Neural cell (in vitro differentiated cells): ENCODE results near the gene ZNF783. TPM values are rescaled to one million over a fixed set of nuclear protein-coding genes. Genes with fewer than 3 reads are reported as not detected.

Experiments used
- H2AFZ ChIP-seq: fragments of 200-600, 300-800 bp; sonication (generic), shearing (Covaris generic); 2 replicates; pipeline ENCODE4 v1.6.0; 2014; ENCODE audit warnings: low read depth, mild to moderate bottlenecking, antibody characterized with exemption, low read length, moderate library complexity
- H3F3A ChIP-seq: fragments of 200-600 bp; shearing (Covaris generic); 2 replicates; pipeline ENCODE4 v1.6.1; 2016; ENCODE audit warnings: mild to moderate bottlenecking, moderate library complexity, mixed read lengths, antibody characterized with exemption, low read length; ENCODE audit not compliant: insufficient read depth, poor library complexity, severe bottlenecking
- H3K27ac ChIP-seq: fragments of 200-600, 300-800 bp; sonication (generic), shearing (Covaris generic); 2 replicates; pipeline ENCODE4 v1.5.1; 2014; ENCODE audit warnings: mild to moderate bottlenecking, low read length, moderate library complexity
- H3K27me3 ChIP-seq: fragments of 300-800, 200-600 bp; sonication (generic), shearing (Covaris generic); 2 replicates; pipeline ENCODE4 v1.6.0; 2014; ENCODE audit warnings: mild to moderate bottlenecking, low read depth, low read length, moderate library complexity; ENCODE audit not compliant: insufficient read depth
- H3K36me3 ChIP-seq: fragments of 300-800, 200-600 bp; sonication (generic), shearing (Covaris generic); 2 replicates; pipeline ENCODE4 v1.5.1; 2014; ENCODE audit warnings: mild to moderate bottlenecking, antibody characterized with exemption, low read length, moderate library complexity; ENCODE audit not compliant: insufficient read depth
- H3K4me2 ChIP-seq: fragments of 300-800, 200-600 bp; sonication (generic), shearing (Covaris generic); 2 replicates; pipeline ENCODE4 v1.6.0; 2014; ENCODE audit warnings: mild to moderate bottlenecking, low read length
- H3K4me3 ChIP-seq: fragments of 300-800, 200-600 bp; sonication (generic), shearing (Covaris generic); 2 replicates; pipeline ENCODE4 v1.5.1; 2014; ENCODE audit warnings: mild to moderate bottlenecking, low read length, moderate library complexity
- H3K79me2 ChIP-seq: fragments of 200-600 bp; shearing (Covaris generic); replicated peaks from 2 replicates; pipeline ENCODE4 v1.6.0; 2014; ENCODE audit warnings: mild to moderate bottlenecking, low read length, moderate library complexity; ENCODE audit not compliant: insufficient read depth
- H3K9ac ChIP-seq: fragments of 300-800, 200-600 bp; sonication (generic), shearing (Covaris generic); 2 replicates; pipeline ENCODE4 v1.6.1; 2016; ENCODE audit warnings: mild to moderate bottlenecking, low read length, mixed read lengths
- H3K9me2 ChIP-seq: fragments of 200-600 bp; shearing (Covaris generic); 2 replicates; pipeline ENCODE4 v1.6.1; 2016; ENCODE audit warnings: mild to moderate bottlenecking, low read length, mixed read lengths; ENCODE audit not compliant: insufficient read depth
- H3K9me3 ChIP-seq: fragments of 200-600, 300-800 bp; sonication (generic), shearing (Covaris generic); 2 replicates; pipeline ENCODE4 v1.6.1; 2016; ENCODE audit warnings: mild to moderate bottlenecking, mixed run types, low read length, moderate library complexity, mixed read lengths
- H4K20me1 ChIP-seq: fragments of 200-600 bp; shearing (Covaris generic); 2 replicates; pipeline ENCODE4 v1.6.1; 2016; ENCODE audit warnings: mild to moderate bottlenecking, mixed run types; ENCODE audit not compliant: insufficient read depth
- EP300 ChIP-seq: fragments of 450-650 bp; conservative IDR thresholded peaks from 2 replicates; pipeline ENCODE4 v1.6.1; 2014; ENCODE audit warnings: antibody characterized with exemption, mild to moderate bottlenecking, moderate library complexity; ENCODE audit not compliant: poor library complexity, severe bottlenecking
- EZH2 ChIP-seq: fragments of 200-600, 300-800 bp; shearing (Covaris generic), sonication (generic); IDR thresholded peaks from 2 replicates; pipeline ENCODE4 v1.6.1; 2014; ENCODE audit warnings: antibody characterized with exemption, low read length, borderline replicate concordance, mild to moderate bottlenecking; ENCODE audit not compliant: insufficient read depth, poor library complexity, severe bottlenecking
- MXI1 ChIP-seq: fragments of 450-650 bp; conservative IDR thresholded peaks from 2 replicates; pipeline ENCODE4 v1.6.1; 2014; ENCODE audit warnings: antibody characterized with exemption, mild to moderate bottlenecking; ENCODE audit not compliant: poor library complexity, severe bottlenecking
- POLR2AphosphoS5 ChIP-seq: IDR thresholded peaks from 2 replicates; pipeline ENCODE4 v1.6.1; 2012
- RAD21 ChIP-seq: fragments of 450-650 bp; conservative IDR thresholded peaks from 2 replicates; pipeline ENCODE4 v1.6.1; 2014; ENCODE audit warnings: antibody characterized with exemption, mild to moderate bottlenecking, moderate library complexity
- SMC3 ChIP-seq: fragments of 450-650 bp; conservative IDR thresholded peaks from 2 replicates; pipeline ENCODE4 v1.6.1; 2014; ENCODE audit warnings: antibody characterized with exemption, mild to moderate bottlenecking, moderate library complexity; ENCODE audit not compliant: poor library complexity
- TAF1 ChIP-seq: IDR thresholded peaks from 2 replicates; pipeline ENCODE4 v1.6.1; 2012; ENCODE audit warnings: low read depth
- polyA minus RNA-seq: library from RNA; depleted of rRNA, polyadenylated mRNA; stranded (reverse); fragments of >200 nt; gene quantifications from 2 replicates; pipeline ENCODE4 v1.2.3, GENCODE V29; 2014
- polyA plus RNA-seq: library from polyadenylated mRNA; depleted of rRNA; stranded (reverse); fragments of >200 nt; gene quantifications from 2 replicates; pipeline ENCODE4 v1.2.3, GENCODE V29; 2014
- TF ChIP-seq, protein P1 (sequence below): fragments of 450-650 bp; IDR thresholded peaks from 2 replicates; pipeline ENCODE4 v1.5.1; 2014; ENCODE audit warnings: antibody characterized with exemption, mild to moderate bottlenecking, moderate library complexity; ENCODE audit not compliant: poor library complexity, severe bottlenecking
- TF ChIP-seq, protein P2 (sequence below): IDR thresholded peaks from 2 replicates; pipeline ENCODE4 v1.6.1; 2012; ENCODE audit warnings: borderline replicate concordance

Gene ZNF783
- polyA plus RNA-seq, result 23.9 and 28.6 TPM in 2 replicates
- polyA minus RNA-seq, result 18.0 and 18.5 TPM in 2 replicates

DNA sequence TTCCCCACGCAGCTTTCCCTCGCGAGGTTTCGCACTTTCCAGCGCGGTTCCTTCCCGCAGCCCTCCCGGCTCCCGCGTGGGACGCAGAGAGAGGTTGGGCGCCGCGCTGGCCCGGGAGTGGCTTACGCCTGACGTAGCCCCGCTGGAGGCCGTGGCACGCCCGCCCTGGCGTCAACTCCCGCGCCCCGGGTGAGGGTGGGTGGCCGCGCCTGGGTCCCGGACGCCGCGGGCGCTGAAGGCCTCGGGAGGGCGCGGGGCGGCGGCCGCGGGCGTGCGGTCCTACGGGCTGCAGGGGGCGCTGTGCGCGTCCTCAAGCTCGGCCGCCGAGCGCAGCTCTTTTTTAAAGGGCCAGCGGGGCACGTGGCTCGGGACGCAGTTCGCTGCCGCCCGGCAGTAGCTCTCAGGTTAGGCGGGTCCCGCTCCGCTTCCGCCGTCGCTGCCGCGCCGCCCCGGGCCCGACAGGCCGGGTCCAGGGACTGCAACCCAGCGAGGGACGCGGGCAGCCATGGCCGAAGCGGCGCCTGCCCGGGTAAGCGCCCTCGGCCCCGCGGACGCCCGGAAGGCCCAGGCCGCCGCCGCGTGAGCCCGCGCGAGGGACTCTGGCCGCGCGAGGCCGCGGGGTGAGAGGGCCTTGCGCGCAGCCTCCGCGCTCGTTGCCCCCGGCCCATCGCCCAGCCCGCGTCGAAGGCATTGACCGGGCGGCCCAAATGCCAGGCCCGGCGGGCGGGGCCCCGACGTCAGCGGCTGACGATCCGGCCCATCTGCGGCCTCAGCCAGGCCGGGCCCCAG, at the start of gene ZNF783:
Gene ZNF783 (plus strand): TSS at position 368 of the 789 bp plus-strand sequence. CDS start 138 bp downstream, at position 506.
- Histone ChIP-seq H3K27me3 (no peaks in the 10 kb centered on the region), H3K9ac (peak within 1 kb of the TSS; percentile 65), H2AFZ (peak within 1 kb of the TSS; percentile 40), H3K79me2 (no peaks in the 10 kb centered on the region), H3K9me3 (no peaks in the 10 kb centered on the region), H3K9me2 (no peaks in the 10 kb centered on the region), H4K20me1 (no peaks in the 10 kb centered on the region), H3K4me3 (peak within 1 kb of the TSS; percentile 69), H3K36me3 (no peaks in the 10 kb centered on the region), H3K4me2 (peak within 1 kb of the TSS; percentile 51), H3K27ac (no peak within 1 kb of the TSS), H3F3A (no peaks in the 10 kb centered on the region)
- no peak for TF ChIP-seq EZH2
- TF ChIP-seq, protein P1, sequence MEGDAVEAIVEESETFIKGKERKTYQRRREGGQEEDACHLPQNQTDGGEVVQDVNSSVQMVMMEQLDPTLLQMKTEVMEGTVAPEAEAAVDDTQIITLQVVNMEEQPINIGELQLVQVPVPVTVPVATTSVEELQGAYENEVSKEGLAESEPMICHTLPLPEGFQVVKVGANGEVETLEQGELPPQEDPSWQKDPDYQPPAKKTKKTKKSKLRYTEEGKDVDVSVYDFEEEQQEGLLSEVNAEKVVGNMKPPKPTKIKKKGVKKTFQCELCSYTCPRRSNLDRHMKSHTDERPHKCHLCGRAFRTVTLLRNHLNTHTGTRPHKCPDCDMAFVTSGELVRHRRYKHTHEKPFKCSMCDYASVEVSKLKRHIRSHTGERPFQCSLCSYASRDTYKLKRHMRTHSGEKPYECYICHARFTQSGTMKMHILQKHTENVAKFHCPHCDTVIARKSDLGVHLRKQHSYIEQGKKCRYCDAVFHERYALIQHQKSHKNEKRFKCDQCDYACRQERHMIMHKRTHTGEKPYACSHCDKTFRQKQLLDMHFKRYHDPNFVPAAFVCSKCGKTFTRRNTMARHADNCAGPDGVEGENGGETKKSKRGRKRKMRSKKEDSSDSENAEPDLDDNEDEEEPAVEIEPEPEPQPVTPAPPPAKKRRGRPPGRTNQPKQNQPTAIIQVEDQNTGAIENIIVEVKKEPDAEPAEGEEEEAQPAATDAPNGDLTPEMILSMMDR, result peak; percentile 93
- TF ChIP-seq EP300, result peak; percentile 20
- peak; percentile 66 for TF ChIP-seq RAD21
- peak; percentile 72 for TF ChIP-seq SMC3
- TF ChIP-seq TAF1, result no peak
- TF ChIP-seq POLR2AphosphoS5, result peak; percentile 59
- TF ChIP-seq, protein P2, sequence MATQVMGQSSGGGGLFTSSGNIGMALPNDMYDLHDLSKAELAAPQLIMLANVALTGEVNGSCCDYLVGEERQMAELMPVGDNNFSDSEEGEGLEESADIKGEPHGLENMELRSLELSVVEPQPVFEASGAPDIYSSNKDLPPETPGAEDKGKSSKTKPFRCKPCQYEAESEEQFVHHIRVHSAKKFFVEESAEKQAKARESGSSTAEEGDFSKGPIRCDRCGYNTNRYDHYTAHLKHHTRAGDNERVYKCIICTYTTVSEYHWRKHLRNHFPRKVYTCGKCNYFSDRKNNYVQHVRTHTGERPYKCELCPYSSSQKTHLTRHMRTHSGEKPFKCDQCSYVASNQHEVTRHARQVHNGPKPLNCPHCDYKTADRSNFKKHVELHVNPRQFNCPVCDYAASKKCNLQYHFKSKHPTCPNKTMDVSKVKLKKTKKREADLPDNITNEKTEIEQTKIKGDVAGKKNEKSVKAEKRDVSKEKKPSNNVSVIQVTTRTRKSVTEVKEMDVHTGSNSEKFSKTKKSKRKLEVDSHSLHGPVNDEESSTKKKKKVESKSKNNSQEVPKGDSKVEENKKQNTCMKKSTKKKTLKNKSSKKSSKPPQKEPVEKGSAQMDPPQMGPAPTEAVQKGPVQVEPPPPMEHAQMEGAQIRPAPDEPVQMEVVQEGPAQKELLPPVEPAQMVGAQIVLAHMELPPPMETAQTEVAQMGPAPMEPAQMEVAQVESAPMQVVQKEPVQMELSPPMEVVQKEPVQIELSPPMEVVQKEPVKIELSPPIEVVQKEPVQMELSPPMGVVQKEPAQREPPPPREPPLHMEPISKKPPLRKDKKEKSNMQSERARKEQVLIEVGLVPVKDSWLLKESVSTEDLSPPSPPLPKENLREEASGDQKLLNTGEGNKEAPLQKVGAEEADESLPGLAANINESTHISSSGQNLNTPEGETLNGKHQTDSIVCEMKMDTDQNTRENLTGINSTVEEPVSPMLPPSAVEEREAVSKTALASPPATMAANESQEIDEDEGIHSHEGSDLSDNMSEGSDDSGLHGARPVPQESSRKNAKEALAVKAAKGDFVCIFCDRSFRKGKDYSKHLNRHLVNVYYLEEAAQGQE, result no peak
- TF ChIP-seq MXI1, result peak; percentile 85

DNA sequence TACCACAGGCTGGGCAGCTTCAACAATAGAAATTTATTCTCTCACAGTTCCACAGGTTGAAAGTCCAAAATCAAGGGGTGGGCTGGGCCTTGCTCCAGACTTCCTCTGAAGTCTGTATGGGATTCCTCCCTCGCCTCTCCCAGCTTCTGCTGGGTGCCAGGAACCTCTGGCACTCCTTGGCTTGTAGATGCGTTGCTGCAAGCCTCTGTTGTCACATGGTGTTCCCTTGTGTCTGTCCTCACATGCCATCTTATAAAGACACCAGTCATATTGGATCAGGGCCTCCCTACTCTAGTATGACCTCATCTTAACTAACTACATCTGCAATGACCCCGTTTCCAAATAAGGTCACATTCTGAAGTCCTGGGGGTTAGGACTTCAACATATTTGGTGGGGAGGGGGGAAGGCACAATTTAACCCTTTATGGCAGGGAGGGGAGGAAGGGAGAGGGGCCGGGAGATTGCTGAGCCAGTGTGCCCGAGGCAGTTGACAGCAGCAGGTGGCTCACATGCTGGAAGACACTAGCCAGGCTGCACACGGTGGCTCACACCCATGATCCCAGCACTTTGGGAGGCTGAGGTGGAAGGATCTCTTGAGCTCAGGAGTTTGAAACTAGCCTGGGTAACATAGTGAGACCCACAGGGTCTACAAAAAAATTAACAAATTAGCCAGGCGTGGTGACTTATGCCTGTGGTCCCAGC, 47.8 kb upstream of the ZNF783 start:
- H3K27ac ChIP-seq, result no peak overlapping the region
- no peaks in the 10 kb centered on the region for H3K27me3 ChIP-seq
- H2AFZ ChIP-seq, result no peak overlapping the region
- no peaks in the 10 kb centered on the region for H3K9me3 ChIP-seq
- H3K4me2 ChIP-seq, result no peak overlapping the region
- H3K36me3 ChIP-seq, result peaks cover 5% of the 10 kb centered on the region
- no peaks in the 10 kb centered on the region for H3F3A ChIP-seq
- no peaks in the 10 kb centered on the region for H4K20me1 ChIP-seq
- no peak overlapping the region for H3K9ac ChIP-seq
- H3K9me2 ChIP-seq, result no peaks in the 10 kb centered on the region
- TF ChIP-seq POLR2AphosphoS5 (no peak), EP300 (no peak), MXI1 (no peak), RAD21 (no peak), EZH2 (no peak), TAF1 (no peak), SMC3 (no peak)
- TF ChIP-seq, protein P1, result no peak
- TF ChIP-seq, protein P2, result no peak
- no peaks in the 10 kb centered on the region for H3K79me2 ChIP-seq
- H3K4me3 ChIP-seq, result no peak overlapping the region
